HG02759 (cell line): ENCODE results near the gene TNP1.

ENCODE experiments used
- ATAC-seq: cut with Tn5 transposase; IDR thresholded peaks from one replicate; pipeline ENCODE4 v1.9.1; 2021; ENCODE audit warnings: mild to moderate bottlenecking, moderate library complexity; ENCODE audit not compliant: unreplicated experiment

Gene TNP1

DNA sequence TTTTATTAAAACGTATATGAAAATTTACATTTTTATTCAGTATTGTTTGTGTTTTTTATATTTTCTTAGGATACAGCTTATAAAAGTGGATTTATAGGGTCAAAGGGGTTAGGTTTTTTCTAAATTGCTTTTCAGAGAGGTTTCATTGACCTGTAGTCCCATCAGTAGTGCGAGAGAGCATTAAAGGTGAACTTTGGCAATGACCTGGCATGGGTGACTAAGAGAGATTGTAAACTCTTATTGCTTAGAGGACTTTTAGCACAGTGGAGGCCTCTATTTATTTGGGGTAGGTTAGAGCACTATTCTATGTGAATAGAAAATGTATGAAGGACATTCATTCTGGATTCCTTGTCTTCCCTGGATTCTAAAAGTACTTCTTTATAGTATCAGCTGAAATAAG lies 16.0 kb upstream of the TNP1 start:
- ATAC-seq: no peak

DNA sequence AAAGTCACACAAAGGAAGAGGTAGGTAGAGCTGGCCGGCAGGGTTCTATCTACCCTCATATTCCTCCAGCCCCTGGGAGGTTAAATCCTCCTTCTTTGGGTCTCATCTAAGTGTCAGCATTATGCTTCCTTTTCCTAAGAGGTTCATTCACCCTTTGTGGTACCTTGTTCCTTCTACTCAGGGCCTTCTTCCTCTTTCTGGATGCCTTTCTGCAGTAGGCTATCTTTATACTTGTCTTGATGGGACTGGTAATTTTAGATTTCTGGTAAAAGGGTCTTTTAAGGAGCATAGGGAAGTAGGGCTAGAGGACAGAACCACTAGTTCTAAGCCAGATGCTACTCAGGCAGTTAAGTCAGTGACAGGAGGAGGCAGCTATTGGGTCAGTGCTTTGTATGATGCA lies 13.7 kb upstream of the TNP1 start:
- no peak for ATAC-seq

DNA sequence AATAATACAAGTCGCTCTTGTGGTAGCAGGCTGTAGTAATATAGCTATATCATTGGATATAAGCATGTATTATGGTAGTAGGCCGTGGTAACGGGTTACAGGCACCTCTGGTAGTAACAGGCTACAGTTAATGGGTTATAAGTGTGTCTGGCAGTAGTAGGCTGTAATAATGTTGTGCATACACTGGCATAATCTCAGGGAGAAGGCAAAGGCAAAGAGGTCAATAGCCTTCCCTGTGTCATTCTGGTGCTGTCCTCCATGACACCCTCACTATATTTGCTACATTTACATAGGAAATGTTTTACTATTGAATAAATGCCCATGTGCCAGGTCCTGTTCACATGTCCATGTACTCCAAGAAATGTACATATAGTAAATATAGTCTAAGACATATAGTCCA lies 12.8 kb upstream of the TNP1 start:
- ATAC-seq: no peak

DNA sequence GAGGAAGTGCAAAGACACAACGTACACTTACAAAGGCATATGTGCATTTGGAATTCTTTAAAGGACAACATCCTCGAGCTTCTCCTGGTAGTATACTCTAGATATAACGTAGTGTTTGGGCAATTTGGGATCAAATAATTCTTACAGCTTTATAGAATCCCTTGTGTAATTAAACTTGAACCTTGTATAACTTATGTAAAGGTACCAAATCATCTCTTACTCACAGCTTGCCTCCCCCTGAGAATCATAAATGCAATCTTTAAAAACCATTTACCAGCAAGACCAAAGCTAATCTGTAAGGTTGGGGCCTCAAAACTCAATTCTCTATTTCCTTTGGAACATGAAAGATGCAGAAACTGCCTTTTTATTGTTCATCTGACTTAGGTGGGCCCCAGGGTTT lies 12.2 kb upstream of the TNP1 start:
- ATAC-seq: no peak

DNA sequence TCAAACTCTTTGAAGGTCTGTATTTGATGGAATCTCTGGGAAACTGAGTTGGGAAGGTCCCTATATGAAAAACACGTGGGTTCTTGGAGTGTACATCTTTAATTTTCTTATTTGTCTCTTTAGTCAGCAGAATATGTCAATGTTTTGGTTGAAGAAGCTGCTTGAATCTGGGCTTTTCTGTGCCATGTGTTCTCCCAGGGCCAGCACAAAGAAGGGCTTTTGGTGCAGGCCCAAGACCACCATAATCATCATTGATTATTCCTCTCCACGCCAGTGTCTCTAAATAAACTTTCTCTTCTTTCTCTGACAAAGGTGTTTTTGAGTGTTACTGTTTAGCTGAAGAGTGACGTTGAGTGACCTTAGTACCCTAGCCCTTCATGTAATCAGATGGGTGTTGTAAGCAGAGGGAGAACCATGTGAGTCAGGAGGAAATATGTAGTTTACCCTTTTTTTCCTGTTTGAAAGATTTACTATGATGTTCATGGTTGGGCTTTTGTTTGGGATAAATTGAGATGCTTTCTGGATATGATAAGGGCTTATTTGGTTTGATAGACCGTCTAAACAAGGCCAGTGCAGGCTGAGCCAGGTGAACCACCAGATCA lies 11.6 kb upstream of the TNP1 start:
- no peak for ATAC-seq

DNA sequence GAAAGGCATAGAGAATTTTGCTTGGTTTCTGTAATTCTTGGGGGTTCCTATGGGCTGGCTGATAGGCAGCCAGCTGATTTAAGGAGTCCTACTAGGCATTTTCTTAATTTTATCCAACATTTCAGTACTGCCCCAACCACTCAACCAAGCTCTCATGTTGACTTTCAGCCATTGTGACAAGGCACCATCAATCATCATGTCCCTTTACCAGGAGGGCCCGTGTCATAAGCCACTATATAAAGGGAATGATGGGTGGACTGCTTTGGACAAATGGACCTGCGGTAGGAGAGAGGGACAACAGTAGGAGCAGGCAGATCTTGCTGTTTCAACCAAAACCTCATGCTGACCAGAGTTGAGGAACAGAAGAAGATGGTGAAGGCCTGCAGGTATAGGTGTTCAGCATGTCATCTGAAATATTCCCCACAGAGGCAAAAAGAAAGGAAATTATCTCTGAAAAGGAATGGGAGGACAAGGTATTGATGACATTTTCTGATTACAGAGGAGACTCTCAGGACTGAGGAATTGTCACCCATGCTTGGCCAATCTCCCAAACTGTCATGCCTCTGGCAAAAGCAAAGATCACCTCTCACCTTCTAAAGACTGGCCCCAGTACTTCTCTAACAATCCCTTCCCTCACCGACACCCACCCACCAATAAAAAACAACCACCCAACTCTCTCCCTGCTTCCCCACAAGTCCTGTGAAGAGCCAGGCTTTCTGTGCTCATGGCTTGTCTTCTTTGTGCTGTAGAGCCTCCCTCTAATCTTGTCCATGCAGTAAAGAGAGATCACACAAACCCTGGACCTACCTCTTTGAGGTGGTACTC lies 10.9 kb upstream of the TNP1 start:
- no peak for ATAC-seq

DNA sequence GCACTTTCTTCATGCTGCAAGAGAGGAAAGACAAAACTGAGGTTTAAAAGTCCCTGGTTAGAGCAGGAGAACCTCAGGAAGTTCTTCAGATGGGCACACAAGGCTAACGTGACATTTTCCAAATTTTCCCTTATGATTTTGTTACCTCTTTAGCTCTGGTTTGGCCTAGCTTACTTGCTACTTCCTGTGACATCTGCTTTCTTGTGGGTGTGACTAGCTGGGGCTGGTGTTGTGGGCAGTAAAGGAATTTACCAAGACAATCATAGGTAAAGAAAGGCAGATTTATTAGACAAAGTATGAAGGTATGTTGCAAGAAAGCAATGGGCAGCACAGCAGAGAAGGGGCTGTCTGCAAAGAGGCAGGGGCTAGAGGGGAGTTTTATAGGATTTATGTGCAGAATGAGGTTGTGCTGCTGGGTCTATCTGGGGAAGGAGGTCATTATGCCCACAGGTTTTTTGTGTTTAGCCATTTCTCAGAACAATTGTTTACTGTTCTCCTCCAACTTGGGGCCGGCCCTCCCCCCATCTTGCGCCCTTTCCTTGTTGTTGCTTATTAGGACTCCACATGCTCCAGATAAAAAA lies 6.7 kb upstream of the TNP1 start:
- ATAC-seq: no peak

DNA sequence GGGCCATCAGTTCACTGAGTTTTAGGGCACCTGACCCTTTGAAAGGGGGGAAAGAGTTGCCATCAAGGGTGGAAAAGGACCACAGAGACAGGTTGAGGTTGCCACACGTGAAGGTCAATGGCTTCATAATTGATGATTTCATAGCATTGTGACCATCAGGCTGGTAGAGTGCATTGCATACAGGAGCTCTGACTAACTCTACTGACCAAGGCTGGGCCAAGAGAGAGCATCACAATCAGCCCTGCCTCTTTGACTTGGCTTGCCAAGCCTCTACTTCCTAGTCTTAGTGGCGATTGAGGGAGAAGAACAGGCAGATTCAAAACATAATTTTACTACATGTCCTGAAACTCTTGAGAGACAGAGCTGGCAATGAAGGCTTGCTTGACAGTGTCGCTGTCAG lies 5.8 kb upstream of the TNP1 start:
- ATAC-seq: no peak

DNA sequence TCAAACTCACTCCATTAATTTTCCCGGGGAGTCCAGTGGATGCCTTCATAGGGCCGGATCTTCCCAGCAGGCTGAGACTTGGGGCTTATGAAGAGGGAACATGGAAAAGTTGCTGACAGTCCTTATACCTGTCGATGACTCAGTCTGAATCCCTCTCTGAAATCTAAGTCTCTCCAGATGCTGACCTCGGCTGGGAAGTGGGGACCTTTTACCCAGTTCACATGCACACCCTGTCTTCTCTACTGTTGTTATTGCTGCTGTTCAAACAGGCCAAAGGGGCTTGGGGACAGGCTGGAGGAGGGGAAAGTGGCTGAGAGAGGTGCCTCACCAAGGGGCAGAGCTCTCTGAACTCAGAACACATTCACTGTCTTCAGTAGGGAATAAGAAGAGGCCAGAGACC lies 4.1 kb upstream of the TNP1 start:
- ATAC-seq: no peak

DNA sequence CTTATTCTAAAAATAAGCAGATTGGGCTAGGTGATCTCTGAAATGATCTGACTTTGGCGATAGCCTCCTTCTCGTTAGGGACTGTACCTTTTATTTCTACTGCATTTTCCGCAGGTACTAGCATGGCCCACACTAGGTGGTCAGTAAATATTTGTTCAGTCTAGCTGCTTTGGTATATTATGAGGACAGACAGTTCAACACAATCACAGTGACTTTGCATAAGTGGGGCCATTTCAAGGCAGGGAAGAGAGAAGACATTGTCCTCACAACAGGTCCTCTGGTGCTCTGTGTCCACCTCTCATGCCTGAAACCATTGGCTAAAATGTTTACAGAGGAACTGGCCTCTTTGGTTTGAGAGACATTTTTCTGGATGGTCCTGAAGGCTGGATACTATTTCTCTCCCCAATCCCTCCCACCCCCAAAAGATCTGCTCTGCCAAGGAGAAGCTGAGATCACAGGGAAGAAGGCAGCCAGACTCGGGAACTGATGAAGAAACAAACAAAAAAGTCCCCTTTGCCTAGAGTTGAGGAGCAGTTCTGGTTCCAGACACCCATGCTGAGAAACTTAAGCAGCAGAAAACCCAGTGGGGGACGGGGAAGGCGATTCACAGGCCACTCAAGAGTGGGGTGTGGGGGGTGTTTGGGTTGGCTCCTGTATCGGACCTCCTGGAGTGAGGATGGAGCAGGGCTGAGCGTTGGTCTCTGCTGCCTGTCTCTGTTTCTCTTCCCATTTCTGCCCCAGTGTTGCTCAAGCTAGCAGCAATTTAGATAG lies 2.9 kb upstream of the TNP1 start:
- ATAC-seq: no peak

DNA sequence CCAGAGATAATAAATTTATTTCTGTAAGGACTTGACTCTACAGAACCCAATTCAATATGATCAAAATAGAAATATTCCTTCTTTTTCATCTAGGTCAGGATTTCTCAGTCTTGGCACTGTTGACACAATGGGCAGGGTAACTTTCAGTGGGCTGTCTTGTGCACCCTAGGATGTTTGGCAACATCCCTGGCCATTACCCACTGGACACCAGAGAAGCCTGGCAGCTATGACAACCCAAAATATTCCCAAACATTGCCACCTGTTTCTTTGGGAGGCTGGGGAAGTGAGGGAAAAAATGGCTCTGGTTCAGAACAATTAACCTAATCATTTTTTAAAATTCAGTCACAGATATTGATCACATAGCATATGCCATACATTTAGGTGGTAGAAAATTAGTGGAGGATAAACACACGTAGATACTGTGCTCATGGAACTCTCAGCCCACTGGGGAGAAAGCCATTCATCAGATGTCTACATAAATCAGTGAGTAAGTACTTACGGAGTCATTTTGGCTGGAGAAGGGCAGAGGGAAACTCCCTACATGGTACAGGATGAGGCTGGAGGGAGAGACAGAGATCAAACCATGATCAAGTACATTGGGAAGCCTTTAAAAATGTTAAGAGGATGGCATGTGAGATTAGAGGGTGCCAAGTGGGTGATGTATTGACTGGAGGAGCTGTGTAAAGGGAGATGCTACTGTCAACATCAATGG lies 718 bp upstream of the TNP1 start:
- no peak for ATAC-seq

DNA sequence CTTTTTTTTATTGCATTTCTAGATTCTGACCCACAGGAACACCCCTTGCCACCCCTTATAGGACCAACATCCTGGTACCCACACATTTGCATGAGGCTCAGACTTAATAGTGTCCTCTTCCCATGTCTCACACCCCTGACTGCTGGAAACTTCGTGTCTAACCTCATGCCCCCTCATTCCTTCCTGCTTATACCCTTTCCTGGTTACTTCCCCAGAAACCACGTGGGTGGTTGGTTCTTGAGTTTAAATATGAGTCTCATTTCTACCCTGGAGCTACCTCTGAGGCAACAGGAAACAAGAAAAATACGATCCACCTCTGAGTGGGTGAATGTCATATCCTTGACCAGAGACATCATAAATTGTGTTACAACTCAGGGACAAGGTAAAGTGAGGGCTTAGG lies 1.6 kb downstream of the TNP1 start:
- no peak for ATAC-seq

DNA sequence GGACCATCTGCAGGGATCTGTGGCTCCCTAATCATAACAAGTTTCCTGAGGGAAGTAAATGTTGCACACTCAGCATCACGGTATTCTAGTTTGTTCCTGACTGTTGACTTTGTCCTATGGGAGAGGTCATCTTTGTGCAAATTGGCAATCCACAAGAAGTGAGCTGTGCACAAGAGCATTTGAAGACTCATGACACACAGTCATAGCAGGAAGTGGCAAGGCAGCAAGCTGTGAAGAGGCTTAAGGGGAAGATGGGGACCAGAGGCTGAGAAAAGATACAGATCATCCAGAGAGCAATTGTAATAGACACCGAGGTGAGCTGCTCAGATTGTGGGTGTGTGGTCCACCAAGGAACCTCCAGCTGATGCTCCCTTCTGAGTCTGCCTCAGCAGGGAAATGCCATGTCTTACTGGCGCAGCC lies 2.7 kb downstream of the TNP1 start:
- ATAC-seq: no peak

DNA sequence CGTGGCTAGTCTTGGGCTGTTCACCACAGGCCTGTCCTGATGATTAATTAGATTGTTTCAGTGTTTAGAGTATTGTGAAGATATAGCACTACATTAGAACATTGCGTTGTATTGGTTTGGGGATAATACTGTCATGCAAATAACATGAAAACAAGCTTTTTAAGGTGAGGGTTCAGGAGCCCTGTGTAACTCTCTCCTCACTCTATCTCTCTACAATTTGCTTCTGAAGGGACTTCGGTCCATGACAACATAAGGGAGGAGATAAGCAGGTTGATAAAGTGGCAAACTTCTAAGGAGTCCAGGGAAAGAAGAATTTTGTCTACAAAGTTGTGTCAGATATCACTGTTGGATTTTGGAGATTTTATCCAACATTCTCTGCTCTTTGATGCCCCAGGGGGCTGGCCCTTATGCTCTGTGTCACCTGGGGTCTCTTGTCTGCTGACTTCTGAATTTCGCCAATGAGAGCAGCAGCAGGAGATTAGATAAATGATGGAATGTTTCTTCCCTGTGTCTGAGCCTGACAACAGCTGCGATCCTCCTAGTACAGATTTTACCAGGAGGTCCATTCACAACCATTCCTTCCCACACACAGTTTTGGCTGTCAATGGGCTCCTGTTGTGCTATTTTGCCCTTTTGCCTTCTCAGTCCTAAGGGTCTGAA lies 3.3 kb downstream of the TNP1 start:
- ATAC-seq: no peak

DNA sequence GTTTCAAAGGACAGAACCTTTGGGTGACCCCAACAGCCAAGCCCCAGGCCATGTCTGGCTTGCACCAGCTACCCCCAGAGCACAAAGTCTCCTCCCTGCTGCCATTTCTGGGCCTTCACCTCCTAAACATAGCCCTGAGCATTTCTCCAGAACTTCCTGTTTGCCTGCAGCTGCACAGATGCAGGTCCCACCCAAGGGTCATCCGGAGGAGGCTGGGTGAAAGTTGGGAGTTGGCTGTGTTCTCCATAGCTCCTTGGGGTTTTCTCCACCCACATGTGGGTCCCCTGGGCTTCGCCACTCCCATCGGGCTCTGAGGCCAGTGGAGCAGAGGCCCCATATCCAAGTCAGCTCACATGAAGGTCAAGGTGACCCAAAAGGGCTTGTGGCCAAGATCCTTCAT lies 4.3 kb downstream of the TNP1 start:
- ATAC-seq: no peak

DNA sequence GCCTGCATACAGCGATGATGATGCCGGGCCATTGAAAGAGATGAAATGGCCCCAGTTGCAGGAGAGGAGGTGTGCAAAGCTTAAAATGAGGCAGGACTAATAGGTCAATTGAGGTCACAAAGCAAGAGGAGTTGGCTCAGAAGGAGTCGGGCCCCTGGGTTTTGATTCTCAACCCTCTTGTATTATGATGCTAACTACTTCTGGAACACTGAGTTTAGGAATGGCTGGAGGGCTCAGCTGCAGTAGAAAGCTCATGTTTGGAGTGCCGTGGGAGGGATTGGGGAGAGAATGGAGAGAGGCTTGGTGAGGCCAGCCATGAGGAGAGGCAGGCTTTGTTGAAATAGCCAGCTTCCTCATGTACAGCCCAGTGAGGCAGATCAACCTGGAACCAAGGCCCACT lies 4.8 kb downstream of the TNP1 start:
- no peak for ATAC-seq

DNA sequence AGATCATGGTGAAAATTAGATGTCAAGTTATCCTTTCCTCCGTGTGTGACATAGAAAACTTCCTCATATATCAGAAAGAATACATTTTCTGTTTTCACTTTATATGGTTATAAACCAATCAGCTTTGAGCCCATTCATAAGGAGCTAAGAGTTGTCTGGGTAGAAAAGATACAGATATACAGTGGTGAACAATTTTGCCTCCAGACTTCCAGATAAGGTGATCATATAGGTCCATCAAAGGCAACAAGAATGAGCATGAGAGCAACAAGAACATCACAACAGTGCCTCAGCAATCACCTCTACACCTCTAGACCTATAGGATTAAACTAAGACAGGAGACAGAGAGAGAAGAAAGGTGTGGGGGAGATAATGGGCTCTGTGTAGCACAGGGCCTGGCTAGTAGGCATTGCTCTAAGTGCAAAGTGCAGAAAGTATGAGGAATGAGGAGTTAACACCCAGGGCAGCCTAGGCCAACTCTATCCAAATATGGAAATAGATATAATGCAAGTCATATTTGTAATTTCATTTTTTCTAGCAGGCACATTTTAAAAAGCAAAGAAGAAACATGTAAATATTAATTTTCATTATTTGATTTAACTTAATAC lies 8.3 kb downstream of the TNP1 start:
- no peak for ATAC-seq

DNA sequence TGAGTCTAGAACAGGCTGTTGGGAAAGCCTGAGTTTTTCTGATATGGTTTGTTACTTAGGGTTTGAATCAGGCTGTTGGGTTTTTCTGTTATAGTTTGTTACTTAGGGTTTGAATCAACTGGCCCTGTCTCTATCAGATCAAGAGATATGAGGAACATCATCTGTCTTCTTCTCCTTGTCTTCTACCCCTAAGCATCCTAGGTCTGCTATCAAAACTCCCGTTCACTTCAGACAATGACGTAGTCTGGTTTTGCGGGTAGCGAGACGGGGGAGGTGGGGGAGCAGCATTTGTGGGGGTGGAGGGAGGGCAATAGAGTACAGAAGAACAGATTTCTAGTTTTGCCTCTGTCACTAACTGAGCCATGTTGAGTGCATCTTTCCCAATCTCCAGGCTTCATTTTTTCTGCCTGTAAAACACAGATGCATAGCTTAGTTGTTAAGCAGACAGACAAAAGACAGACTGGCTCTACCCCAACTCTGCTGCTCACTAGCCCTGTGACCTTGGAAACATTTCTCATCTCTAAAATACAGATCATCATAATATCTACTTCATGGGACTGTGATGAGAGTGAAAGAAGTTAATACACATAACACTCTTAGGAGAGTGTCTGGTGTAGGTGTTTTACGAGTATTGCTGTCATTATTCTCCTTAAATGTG lies 9.1 kb downstream of the TNP1 start:
- no peak for ATAC-seq

DNA sequence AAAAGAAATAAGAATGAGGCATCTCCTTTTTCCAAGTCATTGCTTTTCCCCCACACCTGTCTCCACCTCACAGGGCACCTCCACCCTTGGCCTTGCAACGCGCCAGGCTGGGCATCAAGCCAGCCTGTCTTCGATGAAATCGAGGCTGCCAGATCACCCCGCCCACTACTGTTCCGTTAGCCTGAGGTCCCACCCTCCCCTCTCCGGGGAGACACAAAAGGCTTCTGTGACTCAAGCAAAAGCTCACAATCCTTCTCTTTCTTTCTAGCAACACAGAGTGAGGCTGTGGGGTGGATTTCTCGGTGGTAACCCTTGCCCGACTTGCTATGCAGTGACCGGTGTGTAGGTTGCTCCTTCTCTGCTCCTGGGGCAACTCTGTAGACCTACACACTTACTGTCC lies 9.9 kb downstream of the TNP1 start:
- no peak for ATAC-seq

DNA sequence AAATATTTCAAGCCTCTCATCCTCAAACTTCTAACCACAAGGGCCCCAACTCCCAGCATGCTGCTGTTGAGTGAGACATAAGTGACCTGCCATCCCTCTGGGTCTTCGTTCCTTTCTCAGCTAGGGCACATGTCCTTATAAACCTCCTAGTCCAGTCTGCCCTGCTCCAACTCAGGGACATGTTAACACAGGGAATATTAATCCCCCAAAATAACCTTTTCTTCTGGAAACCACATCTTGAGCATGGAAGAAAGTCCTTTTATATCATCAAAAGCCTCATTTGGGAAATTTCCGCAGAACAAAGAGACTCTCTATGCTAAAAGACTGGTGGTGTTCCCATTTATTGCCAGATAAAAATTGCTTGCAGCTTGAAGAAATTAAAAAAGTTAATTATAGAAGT lies 14.4 kb downstream of the TNP1 start:
- ATAC-seq: no peak
